Measurements from ENCODE around the gene P4HTM. TPM values are rescaled to one million over a fixed set of nuclear protein-coding genes. Genes with fewer than 3 reads are reported as not detected.

The P4HTM gene
- total RNA-seq, 1 experiment from 2014 or later, result 18.8 TPM

DNA sequence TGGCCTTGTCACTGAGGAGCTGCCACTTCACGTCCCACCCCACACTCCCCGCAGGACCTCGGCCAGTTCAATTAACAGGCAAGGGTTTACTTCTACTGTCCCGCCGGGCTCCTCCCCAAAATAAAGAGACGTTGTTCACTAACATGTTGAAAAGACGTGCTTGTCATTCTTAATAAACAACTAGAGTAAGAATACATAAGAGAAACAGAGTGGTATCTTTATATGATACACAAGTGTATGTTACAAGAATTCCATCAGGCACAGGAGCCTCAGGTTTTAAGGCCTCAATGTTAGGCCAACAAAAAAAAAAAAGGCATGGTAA is 39.5 kb downstream of the P4HTM start:
- Mint-ChIP-seq H3K27me3 (ENCODE audit: insufficient read depth, unreplicated experiment) (no peaks in the 10 kb centered on the region), H3K4me3 (ENCODE audit: unreplicated experiment) (peak overlapping the region; percentile 95), H3K27ac (ENCODE audit: low read depth, unreplicated experiment) (peak overlapping the region; percentile 99), H3K4me1 (ENCODE audit: insufficient read depth, unreplicated experiment) (peaks cover 40% of the 10 kb centered on the region), H3K9me3 (ENCODE audit: unreplicated experiment) (no peaks in the 10 kb centered on the region), H3K36me3 (ENCODE audit: insufficient read depth, unreplicated experiment) (peaks cover 92% of the 10 kb centered on the region)
- ChIA-PET POLR2A (interaction anchor here (0.5 to 2.4 kb wide), 28 partner anchors 8 to 801 kb away, joined by 3 to 47 read pairs (median 4); partner anchors contain the start of genes ARIH2, DALRD3, LAMB2 and NICN1), CTCF (interaction anchor here (0.6 to 1.9 kb wide), 2 partner anchors 40 to 749 kb away, joined by 3 to 7 read pairs; no protein-coding TSS in a partner anchor)
- TF ChIP-seq, protein P1, sequence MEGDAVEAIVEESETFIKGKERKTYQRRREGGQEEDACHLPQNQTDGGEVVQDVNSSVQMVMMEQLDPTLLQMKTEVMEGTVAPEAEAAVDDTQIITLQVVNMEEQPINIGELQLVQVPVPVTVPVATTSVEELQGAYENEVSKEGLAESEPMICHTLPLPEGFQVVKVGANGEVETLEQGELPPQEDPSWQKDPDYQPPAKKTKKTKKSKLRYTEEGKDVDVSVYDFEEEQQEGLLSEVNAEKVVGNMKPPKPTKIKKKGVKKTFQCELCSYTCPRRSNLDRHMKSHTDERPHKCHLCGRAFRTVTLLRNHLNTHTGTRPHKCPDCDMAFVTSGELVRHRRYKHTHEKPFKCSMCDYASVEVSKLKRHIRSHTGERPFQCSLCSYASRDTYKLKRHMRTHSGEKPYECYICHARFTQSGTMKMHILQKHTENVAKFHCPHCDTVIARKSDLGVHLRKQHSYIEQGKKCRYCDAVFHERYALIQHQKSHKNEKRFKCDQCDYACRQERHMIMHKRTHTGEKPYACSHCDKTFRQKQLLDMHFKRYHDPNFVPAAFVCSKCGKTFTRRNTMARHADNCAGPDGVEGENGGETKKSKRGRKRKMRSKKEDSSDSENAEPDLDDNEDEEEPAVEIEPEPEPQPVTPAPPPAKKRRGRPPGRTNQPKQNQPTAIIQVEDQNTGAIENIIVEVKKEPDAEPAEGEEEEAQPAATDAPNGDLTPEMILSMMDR (IDR thresholded peaks at IDR 0.05; ENCODE audit: unreplicated experiment), result no peak
- intact Hi-C loops (cut with micrococcal nuclease), result loop anchor here (5.0 to 10.0 kb wide), 2 partner anchors 63 to 125 kb away; partner anchors contain the start of gene QRICH1
- no TSS peak for BruUV-seq (replicated peaks)
- no peak for DNase-seq (ENCODE audit: unreplicated experiment)

DNA sequence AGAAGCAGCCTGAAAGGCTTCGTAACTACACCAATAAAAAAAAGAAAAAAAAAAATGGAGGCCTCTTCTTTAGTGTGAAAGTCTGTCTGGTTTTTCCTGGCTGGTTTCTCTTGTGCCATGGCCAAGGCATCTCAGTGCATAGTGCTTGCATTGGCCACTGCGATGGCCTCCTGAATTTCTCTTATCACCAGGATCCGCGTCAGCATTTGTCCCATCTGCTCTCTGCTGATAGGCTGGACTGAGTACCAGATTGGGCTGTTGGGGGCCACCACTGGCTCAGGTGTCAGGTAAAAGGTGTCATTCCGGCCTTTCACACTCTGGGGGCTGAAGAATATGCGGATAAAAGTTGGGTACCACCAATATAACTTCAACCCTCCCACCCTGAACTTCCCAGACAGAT is 40.3 kb downstream of the P4HTM start:
- no TSS peak for BruUV-seq (replicated peaks)
- Mint-ChIP-seq H3K27me3 (ENCODE audit: insufficient read depth, unreplicated experiment) (no peaks in the 10 kb centered on the region), H3K36me3 (ENCODE audit: insufficient read depth, unreplicated experiment) (peaks cover 84% of the 10 kb centered on the region), H3K4me1 (ENCODE audit: insufficient read depth, unreplicated experiment) (peaks cover 37% of the 10 kb centered on the region), H3K27ac (ENCODE audit: low read depth, unreplicated experiment) (no peak overlapping the region), H3K9me3 (ENCODE audit: unreplicated experiment) (no peaks in the 10 kb centered on the region), H3K4me3 (ENCODE audit: unreplicated experiment) (no peak overlapping the region)
- CTCF ChIA-PET, result interaction anchor here (2.9 kb wide), 1 partner anchor 8 kb away, joined by 14 read pairs; the partner anchor contains the start of gene NDUFAF3
- TF ChIP-seq, protein P1 (IDR thresholded peaks at IDR 0.05; ENCODE audit: unreplicated experiment), result no peak
- DNase-seq (ENCODE audit: unreplicated experiment), result no peak
- intact Hi-C loops (cut with micrococcal nuclease), result no loop called here
- POLR2A ChIA-PET, result no interaction called here

DNA sequence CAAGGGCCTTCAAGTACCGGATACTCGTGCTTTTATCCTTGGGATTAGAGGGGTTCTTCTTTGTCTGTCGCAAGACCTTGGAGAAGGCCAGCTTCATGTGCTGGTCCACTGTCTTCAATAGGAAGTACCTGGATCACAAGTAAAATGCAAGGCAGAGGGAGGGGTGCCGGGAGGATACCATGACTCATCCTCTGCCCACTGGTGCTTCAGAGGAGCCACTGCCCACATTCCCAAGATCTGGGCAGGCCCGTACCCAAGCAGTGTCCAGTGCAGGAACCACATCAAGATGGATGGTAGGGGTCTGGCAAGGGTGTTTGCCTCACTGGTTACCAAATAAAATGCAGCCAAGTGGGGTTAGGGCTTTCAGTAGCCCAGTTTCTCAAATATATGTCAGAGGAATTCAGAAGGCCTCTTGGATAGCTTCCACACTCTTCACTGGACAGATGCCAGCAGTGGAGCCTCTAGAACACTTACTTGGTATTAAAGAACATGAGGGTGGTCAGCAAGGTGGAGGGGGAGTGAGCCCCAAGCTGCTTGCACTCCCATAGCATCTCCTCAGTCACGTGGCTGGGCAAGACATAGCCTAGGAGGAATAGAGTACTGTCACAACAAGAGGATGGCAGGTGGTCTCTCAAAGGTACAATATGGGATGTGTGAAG is 42.7 kb downstream of the P4HTM start:
- TF ChIP-seq, protein P1 (IDR thresholded peaks at IDR 0.05; ENCODE audit: unreplicated experiment), result no peak
- Mint-ChIP-seq H3K27me3 (ENCODE audit: insufficient read depth, unreplicated experiment) (no peaks in the 10 kb centered on the region), H3K27ac (ENCODE audit: low read depth, unreplicated experiment) (no peak overlapping the region), H3K36me3 (ENCODE audit: insufficient read depth, unreplicated experiment) (peaks cover 80% of the 10 kb centered on the region), H3K4me1 (ENCODE audit: insufficient read depth, unreplicated experiment) (peaks cover 23% of the 10 kb centered on the region), H3K4me3 (ENCODE audit: unreplicated experiment) (no peak overlapping the region), H3K9me3 (ENCODE audit: unreplicated experiment) (no peaks in the 10 kb centered on the region)
- peak; percentile 33 for DNase-seq (ENCODE audit: unreplicated experiment)
- POLR2A ChIA-PET, result interaction anchor here (0.9 to 1.8 kb wide), 7 partner anchors 9 to 114 kb away, joined by 3 to 14 read pairs (median 4); partner anchors contain the start of genes ARIH2, NDUFAF3, P4HTM and USP19
- intact Hi-C loops (cut with micrococcal nuclease), result no loop called here
- no TSS peak for BruUV-seq (replicated peaks)
- CTCF ChIA-PET, result interaction anchor here (2.9 kb wide), 1 partner anchor 10 kb away, joined by 14 read pairs; the partner anchor contains the start of gene NDUFAF3

DNA sequence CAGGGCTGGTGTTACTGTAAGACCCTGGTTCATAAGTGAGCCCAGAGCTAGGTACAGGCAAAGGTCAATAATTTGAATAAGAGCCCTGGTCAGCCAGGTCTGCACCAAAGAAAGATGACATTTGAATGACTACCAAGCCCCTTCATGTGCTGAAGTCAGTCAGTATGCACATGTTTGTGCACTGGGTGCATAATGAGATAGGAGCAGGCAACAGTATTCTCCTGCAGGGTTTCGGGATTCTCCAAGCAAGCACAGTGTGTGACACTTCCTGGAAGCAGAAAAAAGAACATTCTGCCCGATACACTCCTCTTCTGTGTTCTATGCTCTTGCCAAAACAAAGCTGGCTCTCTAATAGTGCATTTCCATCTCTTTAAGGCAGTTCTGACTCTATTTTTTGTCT is 44.6 kb downstream of the P4HTM start:
- no peak overlapping the region for H3K27ac Mint-ChIP-seq (ENCODE audit: low read depth, unreplicated experiment)
- CTCF ChIA-PET, result interaction anchor here (0.6 to 1.5 kb wide), 3 partner anchors 32 to 181 kb away, joined by 3 to 6 read pairs (median 3); no protein-coding TSS in a partner anchor
- H3K9me3 Mint-ChIP-seq (ENCODE audit: unreplicated experiment), result no peaks in the 10 kb centered on the region
- BruUV-seq (replicated peaks), result no TSS peak
- H3K27me3 Mint-ChIP-seq (ENCODE audit: insufficient read depth, unreplicated experiment), result no peaks in the 10 kb centered on the region
- intact Hi-C loops (cut with micrococcal nuclease), result no loop called here
- H3K4me3 Mint-ChIP-seq (ENCODE audit: unreplicated experiment), result no peak overlapping the region
- H3K36me3 Mint-ChIP-seq (ENCODE audit: insufficient read depth, unreplicated experiment), result peaks cover 77% of the 10 kb centered on the region
- POLR2A ChIA-PET, result interaction anchor here (0.6 to 1.1 kb wide), 3 partner anchors 13 to 73 kb away, joined by 3 read pairs; partner anchors contain the start of gene NDUFAF3
- peaks cover 8% of the 10 kb centered on the region for H3K4me1 Mint-ChIP-seq (ENCODE audit: insufficient read depth, unreplicated experiment)
- TF ChIP-seq, protein P1 (IDR thresholded peaks at IDR 0.05; ENCODE audit: unreplicated experiment), result no peak
- no peak for DNase-seq (ENCODE audit: unreplicated experiment)

All from MCF 10A (cell line).